Gastroesophageal sphincter (tissue), 4 donors: ENCODE results near the gene PYCR2. TPM values are rescaled to one million over a fixed set of nuclear protein-coding genes. Genes with fewer than 3 reads are reported as not detected.

Source experiments
- ATAC-seq: fragments of 150-250 bp; one replicate; pipeline ENCODE4 v1.9.1; 2016; ENCODE audit warnings: mild to moderate bottlenecking, moderate library complexity
- H3K27ac ChIP-seq, 4 donors: fragments of 200-600 bp; sonication (generic) in 3 of 4; 1 replicate in 3 of 4; 2 replicates in 1 of 4; pipeline ENCODE4 v1.5.1; 2016 to 2019
- H3K27me3 ChIP-seq: fragments of 200-600 bp; sonication (generic); one replicate; pipeline ENCODE4 v1.5.1; 2019
- H3K36me3 ChIP-seq, 2 donors: fragments of 200-600 bp; sonication (generic); one replicate each; pipeline ENCODE4 v1.5.1; 2019; ENCODE audit warnings: control low read depth in 1 of 2
- H3K4me1 ChIP-seq, 3 donors: fragments of 200-600 bp; sonication (generic); 1 replicate in 2 of 3; 2 replicates in 1 of 3; pipeline ENCODE4 v1.5.1; 2016 to 2019; ENCODE audit warnings: control low read depth in 2 of 3
- H3K4me3 ChIP-seq, 2 donors: fragments of 200-600 bp; sonication (generic); one replicate each; pipeline ENCODE4 v1.5.1; 2019; ENCODE audit warnings: mild to moderate bottlenecking in 1 of 2, moderate library complexity in 1 of 2
- H3K9me3 ChIP-seq, 3 donors: fragments of 200-600 bp; sonication (generic); one replicate each; pipeline ENCODE4 v1.5.1; 2017 to 2019; ENCODE audit warnings: control low read depth in 2 of 3
- EP300 ChIP-seq: sonication (generic); formaldehyde crosslinking; IDR thresholded peaks from one replicate; pipeline ENCODE4 v1.6.1; 2017; ENCODE audit warnings: antibody characterized with exemption, mild to moderate bottlenecking
- POLR2A ChIP-seq, 2 donors: fragments of 450-650 bp; IDR thresholded peaks; one replicate each; pipeline ENCODE4 v1.6.1; 2017; ENCODE audit warnings: antibody characterized with exemption in 2 of 2, mild to moderate bottlenecking in 2 of 2, moderate library complexity in 1 of 2
- POLR2AphosphoS5 ChIP-seq: sonication (generic); formaldehyde crosslinking; IDR thresholded peaks from one replicate; pipeline ENCODE4 v1.6.1; 2017; ENCODE audit warnings: antibody characterized with exemption
- WGBS, 2 donors: methylation state at CpG; one replicate each; pipeline ENCODE4 v1.1.5; 2018; ENCODE audit warnings: low coverage in 1 of 2; 5-methylcytosine and 5-hydroxymethylcytosine counted together
- total RNA-seq, 4 donors: library from RNA; depleted of rRNA; stranded (reverse); fragments of >200 nt; gene quantifications; one replicate each; pipeline ENCODE4 v1.1.0, GENCODE V29; 2016
- TF ChIP-seq, protein P1 (sequence below), 4 experiments: fragments of 200-600 bp in 2 of 4; fragments of 450-650 bp in 2 of 4; sonication (generic) in 1 of 4; IDR thresholded peaks; one replicate each; pipeline ENCODE4 v1.5.1; 2017 to 2019; ENCODE audit warnings: antibody characterized with exemption in 4 of 4, mild to moderate bottlenecking in 2 of 4, moderate library complexity in 2 of 4

PYCR2 gene
- total RNA-seq, 4 donors from 2014 or later: 43.6 to 65.5 (median 50.6) TPM

DNA sequence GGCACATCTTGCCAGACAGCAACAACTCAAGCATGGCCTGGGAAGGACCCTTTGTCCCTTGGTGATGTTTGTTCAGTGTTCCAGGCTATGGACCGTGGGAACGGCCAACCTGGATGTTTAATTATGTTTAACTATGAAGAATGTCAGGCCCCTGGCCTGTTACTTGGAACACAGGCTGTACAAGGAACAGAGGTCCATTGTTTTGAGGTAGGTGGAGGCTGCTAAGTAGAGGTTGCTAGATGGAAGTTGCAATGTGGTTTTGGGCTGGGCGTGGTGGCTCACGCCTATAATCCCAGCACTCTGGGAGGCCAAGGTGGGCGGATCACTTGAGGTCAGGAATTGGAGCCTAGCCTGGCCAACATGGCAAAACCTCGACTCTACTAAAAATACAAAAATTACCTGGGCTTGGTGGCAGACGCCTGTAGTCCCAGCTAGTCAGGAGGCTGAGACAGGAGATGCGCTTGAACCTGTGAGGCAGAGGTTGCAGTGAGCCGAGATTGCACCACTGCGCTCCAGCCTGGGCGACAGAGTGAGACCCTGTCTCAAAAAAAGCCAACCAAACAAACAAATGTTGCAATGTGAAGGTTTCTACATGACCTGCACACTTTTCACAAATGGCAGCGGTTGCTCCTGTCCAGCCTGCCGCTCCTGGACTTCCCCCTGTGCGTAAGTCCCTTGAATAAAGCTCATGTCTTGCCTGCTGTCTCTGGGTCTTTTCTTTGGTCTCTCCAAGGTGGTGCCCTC lies 32.6 kb downstream of the PYCR2 start:
- Histone ChIP-seq H3K27ac (no peak overlapping the region), H3K4me3 (no peak overlapping the region), H3K36me3 (no peaks in the 10 kb centered on the region), H3K4me1 (peaks cover 0 to 6% (median 0%) of the 10 kb centered on the region in 3 donors), H3K9me3 (no peaks in the 10 kb centered on the region), H3K27me3 (peaks cover 14% of the 10 kb centered on the region)
- 74 to 84% methylated on average over 3 to 7 of the region's 14 CpGs for WGBS, 2 donors
- TF ChIP-seq POLR2AphosphoS5 (no peak), POLR2A (IDR thresholded peaks at IDR 0.05) (no peak), EP300 (no peak)
- TF ChIP-seq, protein P1, sequence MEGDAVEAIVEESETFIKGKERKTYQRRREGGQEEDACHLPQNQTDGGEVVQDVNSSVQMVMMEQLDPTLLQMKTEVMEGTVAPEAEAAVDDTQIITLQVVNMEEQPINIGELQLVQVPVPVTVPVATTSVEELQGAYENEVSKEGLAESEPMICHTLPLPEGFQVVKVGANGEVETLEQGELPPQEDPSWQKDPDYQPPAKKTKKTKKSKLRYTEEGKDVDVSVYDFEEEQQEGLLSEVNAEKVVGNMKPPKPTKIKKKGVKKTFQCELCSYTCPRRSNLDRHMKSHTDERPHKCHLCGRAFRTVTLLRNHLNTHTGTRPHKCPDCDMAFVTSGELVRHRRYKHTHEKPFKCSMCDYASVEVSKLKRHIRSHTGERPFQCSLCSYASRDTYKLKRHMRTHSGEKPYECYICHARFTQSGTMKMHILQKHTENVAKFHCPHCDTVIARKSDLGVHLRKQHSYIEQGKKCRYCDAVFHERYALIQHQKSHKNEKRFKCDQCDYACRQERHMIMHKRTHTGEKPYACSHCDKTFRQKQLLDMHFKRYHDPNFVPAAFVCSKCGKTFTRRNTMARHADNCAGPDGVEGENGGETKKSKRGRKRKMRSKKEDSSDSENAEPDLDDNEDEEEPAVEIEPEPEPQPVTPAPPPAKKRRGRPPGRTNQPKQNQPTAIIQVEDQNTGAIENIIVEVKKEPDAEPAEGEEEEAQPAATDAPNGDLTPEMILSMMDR (IDR thresholded peaks at IDR 0.05): no peak
- no peak for ATAC-seq

- no peak overlapping the region for H3K27ac ChIP-seq
- no peak overlapping the region for H3K4me3 ChIP-seq
- peaks cover 0 to 6% (median 0%) of the 10 kb centered on the region in 3 donors for H3K4me1 ChIP-seq
- no peak for ATAC-seq
- H3K9me3 ChIP-seq: no peaks in the 10 kb centered on the region
- H3K27me3 ChIP-seq: peaks cover 14% of the 10 kb centered on the region
- TF ChIP-seq, protein P1 (IDR thresholded peaks at IDR 0.05): no peak
- no peak for TF ChIP-seq POLR2AphosphoS5
- no peak for TF ChIP-seq EP300
- no peak for TF ChIP-seq POLR2A (IDR thresholded peaks at IDR 0.05)
- H3K36me3 ChIP-seq: no peaks in the 10 kb centered on the region
- WGBS, 2 donors: 25% methylated on average over 1 of the region's 6 CpGs; no CpG with 5 or more reads in 1 of the 2 donors
Measured at GRCh38 chr1:225890346-225891228, 33.5 kb downstream of the PYCR2 start.

DNA sequence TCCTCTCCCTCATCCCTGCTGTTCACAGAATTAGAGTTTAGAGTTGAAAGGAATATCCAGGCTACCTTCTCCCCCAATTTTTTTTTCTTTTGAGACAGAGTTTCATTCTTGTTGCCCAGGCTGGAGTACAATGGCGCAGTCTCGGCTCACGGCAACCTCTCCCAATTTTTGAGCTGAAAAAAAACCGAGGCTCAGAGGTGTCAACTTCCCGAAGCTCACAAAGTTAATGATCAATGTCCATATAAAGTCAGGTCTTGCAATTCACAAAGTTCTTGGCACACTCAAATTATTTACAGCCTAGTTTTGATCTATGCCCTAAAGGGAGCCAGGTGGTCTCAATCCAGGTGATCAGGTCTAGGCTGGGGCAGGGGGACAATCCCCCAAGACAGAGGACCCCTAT lies 34.3 kb downstream of the PYCR2 start:
- H3K27ac ChIP-seq: no peak overlapping the region
- peaks cover 0 to 6% (median 0%) of the 10 kb centered on the region in 3 donors for H3K4me1 ChIP-seq
- H3K36me3 ChIP-seq: no peaks in the 10 kb centered on the region
- H3K27me3 ChIP-seq: peaks cover 14% of the 10 kb centered on the region
- 70% methylated on average over 5 of the region's 5 CpGs; no CpG with 5 or more reads in 1 of the 2 donors for WGBS, 2 donors
- no peaks in the 10 kb centered on the region for H3K9me3 ChIP-seq
- ATAC-seq: no peak
- H3K4me3 ChIP-seq: no peak overlapping the region
- TF ChIP-seq EP300 (no peak), POLR2A (IDR thresholded peaks at IDR 0.05) (no peak), POLR2AphosphoS5 (no peak)
- TF ChIP-seq, protein P1 (IDR thresholded peaks at IDR 0.05): no peak

DNA sequence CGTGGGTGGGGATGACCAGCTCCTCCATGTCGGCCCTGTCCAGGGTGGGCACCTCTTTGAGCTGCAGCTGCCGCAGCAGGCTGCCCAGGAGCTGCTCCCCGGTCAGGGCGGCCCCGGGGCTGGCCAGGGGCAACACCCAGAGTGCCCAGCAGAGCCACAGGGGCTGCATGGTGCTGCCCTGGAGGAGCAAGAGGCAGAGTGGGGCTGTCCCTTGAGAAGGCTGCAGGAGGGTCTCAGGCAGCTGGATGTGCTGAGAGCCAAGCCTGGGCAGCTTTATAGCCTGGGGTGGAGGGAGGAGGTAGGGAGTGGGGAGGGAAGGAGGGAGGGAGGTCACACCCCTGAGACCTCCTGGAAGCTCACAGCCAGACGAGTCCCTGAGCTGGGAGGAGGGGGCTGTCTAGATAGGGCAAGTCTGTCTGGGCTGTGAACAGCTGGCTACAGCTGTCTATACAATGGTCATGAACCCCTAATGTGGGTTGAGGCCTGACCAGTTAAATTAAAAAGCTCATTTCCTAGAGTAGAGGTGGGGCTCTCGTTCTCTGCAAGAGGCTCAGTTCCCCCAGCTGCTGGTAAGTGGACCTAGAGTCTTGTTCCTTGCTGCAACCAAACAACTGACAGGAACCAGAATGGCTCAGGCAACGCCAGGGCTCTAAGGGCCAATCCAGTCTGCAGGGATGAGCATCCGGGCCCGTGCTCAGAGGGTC lies 35.0 kb downstream of the PYCR2 start, which contains the start of gene LEFTY1:
Gene LEFTY1 (minus strand): TSS at position 249 of the 704 bp plus-strand sequence. CDS start 80 bp downstream, at position 169.
- ATAC-seq: no peak
- 38% methylated on average over 2 of the region's 11 CpGs; no CpG with 5 or more reads in 1 of the 2 donors for WGBS, 2 donors

More for the DNA sequence above, 35.0 kb downstream of the PYCR2 start, which contains the start of gene LEFTY1:
- Histone ChIP-seq H3K4me3 (no peak within 1 kb of the TSS), H3K27me3 (peaks cover 14% of the 10 kb centered on the region), H3K27ac (no peak within 1 kb of the TSS), H3K9me3 (no peaks in the 10 kb centered on the region), H3K4me1 (peaks cover 0 to 6% (median 0%) of the 10 kb centered on the region in 3 donors), H3K36me3 (no peaks in the 10 kb centered on the region)
- TF ChIP-seq POLR2AphosphoS5 (no peak), POLR2A (IDR thresholded peaks at IDR 0.05) (no peak), EP300 (no peak)
- TF ChIP-seq, protein P1 (IDR thresholded peaks at IDR 0.05): no peak
